ENCODE data around the gene AGPS.
"Not testable (repeated sequence)": the region's sequence is repeated elsewhere in the genome, so short reads cannot be mapped to it uniquely, and the experiment has no call there.

Gene AGPS

DNA sequence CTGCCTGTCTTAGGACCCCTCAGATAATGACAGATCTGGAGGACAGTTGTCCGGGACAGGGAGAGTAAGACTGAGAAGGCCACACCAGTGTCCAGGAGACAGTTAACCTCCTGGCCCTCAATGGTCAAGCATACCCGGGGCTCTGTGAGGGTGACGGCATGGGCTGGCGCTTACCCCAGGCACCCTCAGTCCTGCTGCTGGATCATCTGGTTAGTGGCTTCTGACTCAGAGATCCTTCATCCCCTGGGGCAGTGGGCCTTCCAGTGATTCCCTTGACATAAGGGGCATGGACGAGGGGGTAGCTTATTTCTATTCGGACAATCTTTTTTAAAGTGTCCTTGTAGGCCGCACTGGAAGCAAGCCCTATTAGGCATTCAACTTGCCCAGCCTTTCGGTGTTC, 18.1 kb downstream of the AGPS start:
- H3K4me1 Mint-ChIP-seq (ENCODE audit: low read depth) = peaks cover 39% of the 10 kb centered on the region
- H3K27me3 Mint-ChIP-seq; intact Hi-C loops (cut with micrococcal nuclease); H3K9me3 Mint-ChIP-seq; H3K27ac Mint-ChIP-seq; H3K4me3 Mint-ChIP-seq; H3K36me3 Mint-ChIP-seq (ENCODE audit: low read depth): not testable (repeated sequence)

DNA sequence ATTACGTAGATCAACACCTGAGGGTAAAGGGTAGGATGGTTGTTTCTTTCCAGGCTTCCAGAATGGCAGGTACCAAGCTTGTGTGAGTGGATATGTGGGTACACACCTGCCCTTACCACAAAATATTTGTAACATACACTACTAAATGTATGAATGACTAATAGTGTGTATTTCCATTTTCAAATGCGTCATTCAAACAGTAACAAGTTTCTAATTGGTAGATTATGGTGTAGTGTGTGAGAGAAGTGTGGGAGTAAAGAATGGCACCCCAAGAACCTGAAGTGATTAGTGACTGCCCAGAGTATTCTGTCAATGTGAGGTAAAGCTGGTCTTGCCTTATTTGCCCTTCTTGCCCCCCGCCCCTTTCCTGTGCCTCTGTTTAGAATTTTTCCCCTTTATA, 21.1 kb downstream of the AGPS start:
- H3K27me3 Mint-ChIP-seq = no peaks in the 10 kb centered on the region
- no peak overlapping the region for H3K27ac Mint-ChIP-seq
- H3K36me3 Mint-ChIP-seq (ENCODE audit: low read depth) = peaks cover 6% of the 10 kb centered on the region
- H3K4me1 Mint-ChIP-seq (ENCODE audit: low read depth) = peaks cover 16% of the 10 kb centered on the region
- H3K4me3 Mint-ChIP-seq = no peak overlapping the region
- no peaks in the 10 kb centered on the region for H3K9me3 Mint-ChIP-seq
- intact Hi-C loops (cut with micrococcal nuclease) = loop anchor here (2.0 kb wide), 1 partner anchor 249 kb away; no protein-coding TSS in a partner anchor

DNA sequence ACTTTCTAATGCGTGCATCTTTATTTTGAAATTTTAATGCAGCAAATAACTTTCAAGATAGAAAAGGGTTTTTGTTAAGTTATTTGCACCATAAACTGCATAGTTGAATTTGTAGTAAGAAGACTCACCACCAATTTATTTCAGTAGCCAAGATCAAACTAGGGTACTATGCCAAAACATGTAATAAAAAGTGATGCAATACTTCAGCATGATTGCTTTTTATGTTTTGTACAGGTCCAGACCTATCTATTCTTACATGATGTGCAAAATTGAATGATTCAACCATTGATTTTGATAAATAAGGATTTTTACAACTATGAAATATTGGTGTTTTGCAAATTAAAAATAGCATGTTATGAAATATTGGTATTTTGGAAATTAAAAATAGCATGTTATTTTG, 26.7 kb downstream of the AGPS start:
- H3K4me1 Mint-ChIP-seq (ENCODE audit: low read depth) = no peaks in the 10 kb centered on the region
- no peak overlapping the region for H3K27ac Mint-ChIP-seq
- peaks cover 15% of the 10 kb centered on the region for H3K36me3 Mint-ChIP-seq (ENCODE audit: low read depth)
- no peaks in the 10 kb centered on the region for H3K27me3 Mint-ChIP-seq
- intact Hi-C loops (cut with micrococcal nuclease) = no loop called here
- no peaks in the 10 kb centered on the region for H3K9me3 Mint-ChIP-seq
- H3K4me3 Mint-ChIP-seq = no peak overlapping the region

DNA sequence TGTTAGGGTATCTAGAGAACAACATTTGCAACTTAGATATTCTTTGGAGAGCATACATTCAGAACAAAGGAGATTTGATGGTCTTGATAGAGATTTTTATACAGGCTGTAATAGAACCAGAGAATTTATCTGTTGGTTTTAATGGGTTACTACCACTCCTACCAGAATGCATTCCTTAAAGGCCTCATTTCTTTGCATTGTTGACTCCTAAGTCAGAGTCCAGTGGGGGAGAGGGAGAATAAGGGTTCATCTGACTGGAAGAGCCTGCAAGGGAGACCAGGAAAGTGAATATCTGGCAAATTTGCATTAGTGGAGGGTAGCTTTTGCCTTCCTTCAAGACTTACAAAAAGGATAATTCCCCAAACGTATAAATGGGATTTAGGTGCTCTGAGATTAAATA, 29.7 kb downstream of the AGPS start:
- Mint-ChIP-seq H3K9me3 (peaks cover 10% of the 10 kb centered on the region), H3K4me1 (ENCODE audit: low read depth) (peaks cover 11% of the 10 kb centered on the region), H3K27me3 (no peaks in the 10 kb centered on the region), H3K27ac (no peak overlapping the region), H3K36me3 (ENCODE audit: low read depth) (peaks cover 37% of the 10 kb centered on the region), H3K4me3 (no peak overlapping the region)
- intact Hi-C loops (cut with micrococcal nuclease) = no loop called here

DNA sequence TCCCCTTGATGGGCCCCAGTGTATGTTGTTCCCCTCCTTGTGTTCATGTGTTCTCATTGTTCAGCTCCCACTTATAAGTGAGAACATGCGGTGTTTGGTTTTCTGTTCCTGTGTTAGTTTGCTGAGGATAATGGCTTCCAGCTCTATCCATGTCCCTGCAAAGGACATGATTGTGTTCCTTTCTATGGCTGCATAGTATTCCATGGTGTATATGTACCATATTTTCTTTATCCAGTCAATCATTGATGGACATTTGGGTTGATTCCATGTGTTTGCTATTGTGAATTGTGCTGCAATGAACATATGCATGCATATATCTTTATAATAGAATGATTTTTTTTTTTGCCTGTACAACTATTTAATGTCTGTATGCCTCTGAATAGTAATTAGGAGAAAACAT, 31.5 kb downstream of the AGPS start:
- intact Hi-C loops (cut with micrococcal nuclease); H3K27ac Mint-ChIP-seq; H3K4me3 Mint-ChIP-seq; H3K27me3 Mint-ChIP-seq: not testable (repeated sequence)
- H3K4me1 Mint-ChIP-seq (ENCODE audit: low read depth) = peaks cover 27% of the 10 kb centered on the region
- peaks cover 56% of the 10 kb centered on the region for H3K36me3 Mint-ChIP-seq (ENCODE audit: low read depth)
- peaks cover 29% of the 10 kb centered on the region for H3K9me3 Mint-ChIP-seq

DNA sequence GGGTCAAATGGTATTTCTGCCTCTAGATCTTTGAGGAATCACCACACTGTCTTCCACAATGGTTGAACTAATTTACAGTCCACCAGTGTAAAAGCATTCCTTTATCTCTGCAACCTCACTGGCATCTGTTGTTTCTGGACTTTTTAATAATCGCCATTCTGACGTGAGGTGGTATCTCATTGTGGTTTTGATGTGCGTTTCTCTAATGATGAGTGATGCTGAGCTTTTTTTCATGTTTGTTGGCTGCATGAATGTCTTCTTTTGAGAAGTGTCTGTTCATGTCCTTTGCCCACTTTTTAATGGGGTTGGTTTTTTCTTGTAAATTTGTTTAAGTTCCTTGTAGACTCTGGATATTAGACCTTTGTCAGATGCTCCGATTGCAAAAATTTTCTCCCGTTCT, 32.0 kb downstream of the AGPS start:
- H3K27me3 Mint-ChIP-seq; H3K4me3 Mint-ChIP-seq; H3K27ac Mint-ChIP-seq; intact Hi-C loops (cut with micrococcal nuclease): not testable (repeated sequence)
- Mint-ChIP-seq H3K36me3 (ENCODE audit: low read depth) (peaks cover 61% of the 10 kb centered on the region), H3K4me1 (ENCODE audit: low read depth) (peaks cover 31% of the 10 kb centered on the region), H3K9me3 (peaks cover 34% of the 10 kb centered on the region)

DNA sequence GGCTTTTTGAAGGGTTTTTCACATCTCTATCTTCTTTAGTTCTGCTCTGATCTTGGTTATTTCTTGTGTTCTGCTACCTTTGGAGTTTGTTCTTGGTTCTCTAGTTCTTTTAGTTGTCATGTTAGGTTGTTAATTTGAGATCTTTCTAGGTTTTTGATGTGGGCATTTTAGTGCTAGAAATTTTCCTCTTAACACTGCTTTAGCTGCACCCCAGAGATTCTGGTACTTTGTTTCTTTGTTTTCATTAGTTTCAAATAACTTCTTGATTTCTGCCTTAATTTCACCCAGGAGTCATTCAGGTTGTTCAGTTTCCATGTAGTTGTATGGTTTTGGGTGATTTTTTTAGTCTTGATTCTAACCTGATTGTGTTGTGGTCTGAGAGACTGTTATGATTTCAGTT, 34.7 kb downstream of the AGPS start:
- peaks cover 54% of the 10 kb centered on the region for H3K9me3 Mint-ChIP-seq
- no peak overlapping the region for H3K4me3 Mint-ChIP-seq
- intact Hi-C loops (cut with micrococcal nuclease) = no loop called here
- H3K27me3 Mint-ChIP-seq = no peaks in the 10 kb centered on the region
- H3K4me1 Mint-ChIP-seq (ENCODE audit: low read depth) = peaks cover 31% of the 10 kb centered on the region
- peaks cover 81% of the 10 kb centered on the region for H3K36me3 Mint-ChIP-seq (ENCODE audit: low read depth)
- H3K27ac Mint-ChIP-seq = no peak overlapping the region

DNA sequence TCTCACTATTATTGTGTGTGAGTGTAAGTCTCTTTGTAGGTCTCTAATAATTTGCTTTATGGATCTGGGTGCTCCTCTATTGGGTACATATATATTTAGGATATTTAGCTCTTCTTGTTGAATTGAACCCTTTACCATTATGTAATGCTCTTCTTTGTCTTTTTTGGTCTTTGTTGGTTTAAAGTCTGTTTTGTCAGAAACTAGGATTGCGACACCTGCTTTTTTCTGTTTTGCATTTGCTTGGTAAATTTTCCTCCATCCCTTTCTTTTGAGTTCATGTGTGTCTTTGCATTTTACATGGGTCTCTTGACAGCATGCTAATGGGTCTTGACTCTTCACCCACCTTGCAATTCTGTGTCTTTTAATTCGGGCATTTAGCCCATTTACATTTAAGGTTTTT, 35.4 kb downstream of the AGPS start:
- intact Hi-C loops (cut with micrococcal nuclease); H3K4me3 Mint-ChIP-seq; H3K27ac Mint-ChIP-seq; H3K27me3 Mint-ChIP-seq: not testable (repeated sequence)
- Mint-ChIP-seq H3K9me3 (peaks cover 60% of the 10 kb centered on the region), H3K4me1 (ENCODE audit: low read depth) (peaks cover 31% of the 10 kb centered on the region), H3K36me3 (ENCODE audit: low read depth) (peaks cover 86% of the 10 kb centered on the region)

DNA sequence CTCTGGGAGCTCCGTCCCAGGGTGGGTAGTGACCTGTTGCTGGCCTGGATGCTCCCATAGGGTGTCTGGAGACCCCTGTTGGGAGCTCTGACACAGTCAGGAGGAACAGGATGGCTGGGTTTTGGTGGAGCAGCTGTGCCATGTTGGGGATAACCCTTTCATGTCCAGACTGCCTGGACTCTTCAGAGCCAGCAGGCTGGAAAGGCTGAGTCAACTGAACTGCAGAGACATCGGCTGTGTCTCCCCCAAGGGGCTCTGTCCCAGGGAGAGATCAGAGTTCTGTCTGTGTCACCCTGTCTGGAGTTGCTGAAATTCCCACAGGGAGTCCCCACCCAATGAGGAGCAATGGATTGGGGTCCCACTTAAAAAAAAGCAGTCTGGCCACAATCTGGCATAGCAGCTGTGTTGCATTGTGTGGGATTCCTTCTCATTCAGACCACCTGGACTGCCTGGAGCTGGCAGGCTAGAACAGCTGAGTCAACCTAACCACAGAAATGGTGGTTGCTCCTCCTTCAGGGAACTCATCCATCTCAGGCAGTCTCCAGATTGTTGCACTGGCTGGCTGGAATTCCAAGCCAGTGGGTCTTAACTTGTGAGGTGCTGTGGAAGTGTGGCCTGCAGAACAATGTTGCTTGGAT, 37.2 kb downstream of the AGPS start:
- Mint-ChIP-seq H3K9me3 (peaks cover 69% of the 10 kb centered on the region), H3K36me3 (ENCODE audit: low read depth) (peaks cover 85% of the 10 kb centered on the region), H3K27me3 (no peaks in the 10 kb centered on the region), H3K4me3 (no peak overlapping the region), H3K27ac (no peak overlapping the region), H3K4me1 (ENCODE audit: low read depth) (peaks cover 31% of the 10 kb centered on the region)
- intact Hi-C loops (cut with micrococcal nuclease) = no loop called here

DNA sequence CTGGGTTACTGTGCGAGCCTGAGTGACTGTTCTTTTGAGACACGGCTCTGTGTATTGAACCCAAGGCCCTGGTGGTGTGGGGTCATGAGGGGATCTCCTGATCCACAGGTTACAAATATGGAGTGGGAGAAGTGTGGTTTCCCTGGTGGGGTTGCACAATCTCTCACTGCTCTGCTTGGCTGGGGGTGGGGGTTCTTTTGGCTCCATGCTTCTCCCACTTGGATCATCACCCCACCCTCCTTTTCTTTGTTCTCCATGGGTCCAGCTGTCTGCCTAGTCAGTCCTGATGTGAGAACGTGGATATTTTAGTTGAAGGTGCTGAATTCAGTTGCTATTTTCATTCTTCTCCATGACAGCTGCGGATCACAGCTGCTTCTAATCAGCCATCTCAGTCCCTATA, 37.8 kb downstream of the AGPS start:
- Mint-ChIP-seq H3K36me3 (ENCODE audit: low read depth) (peaks cover 84% of the 10 kb centered on the region), H3K4me3 (no peak overlapping the region), H3K27ac (no peak overlapping the region)

DNA sequence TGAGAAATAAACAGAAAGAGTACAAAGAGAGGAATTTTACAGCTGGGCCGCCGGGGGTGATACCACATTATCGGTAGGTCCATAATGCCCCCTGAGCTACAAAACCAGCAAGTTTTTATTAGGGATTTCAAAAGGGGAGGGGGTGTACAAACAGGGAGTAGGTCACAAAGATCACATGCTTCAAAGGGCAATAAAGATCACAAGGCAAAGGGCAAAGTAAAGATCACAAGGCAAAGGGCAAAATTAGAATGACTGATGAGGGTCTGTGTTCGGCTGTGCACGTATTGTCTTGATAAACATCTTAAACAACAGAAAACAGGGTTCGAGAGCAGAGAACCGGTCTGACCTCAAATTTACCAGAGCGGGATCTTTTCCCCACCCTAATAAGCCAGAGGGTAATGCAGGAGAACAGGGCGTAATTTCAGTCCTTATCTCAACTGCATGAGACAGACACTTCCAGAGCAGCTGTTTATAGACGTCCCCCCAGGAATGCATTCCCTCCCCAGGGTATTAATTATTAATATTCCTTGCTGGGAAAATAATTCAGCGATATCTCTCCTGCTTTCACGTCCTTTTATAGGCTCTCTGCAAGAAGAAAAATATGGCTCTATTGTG, 38.6 kb downstream of the AGPS start:
- intact Hi-C loops (cut with micrococcal nuclease); H3K27ac Mint-ChIP-seq; H3K4me3 Mint-ChIP-seq; H3K27me3 Mint-ChIP-seq: not testable (repeated sequence)
- H3K36me3 Mint-ChIP-seq (ENCODE audit: low read depth) = peaks cover 85% of the 10 kb centered on the region
- peaks cover 69% of the 10 kb centered on the region for H3K9me3 Mint-ChIP-seq
- H3K4me1 Mint-ChIP-seq (ENCODE audit: low read depth) = peaks cover 24% of the 10 kb centered on the region

More for the DNA sequence above, 37.8 kb downstream of the AGPS start:
- intact Hi-C loops (cut with micrococcal nuclease) = no loop called here
- Mint-ChIP-seq H3K27me3 (no peaks in the 10 kb centered on the region), H3K9me3 (peaks cover 69% of the 10 kb centered on the region), H3K4me1 (ENCODE audit: low read depth) (peaks cover 31% of the 10 kb centered on the region)

DNA sequence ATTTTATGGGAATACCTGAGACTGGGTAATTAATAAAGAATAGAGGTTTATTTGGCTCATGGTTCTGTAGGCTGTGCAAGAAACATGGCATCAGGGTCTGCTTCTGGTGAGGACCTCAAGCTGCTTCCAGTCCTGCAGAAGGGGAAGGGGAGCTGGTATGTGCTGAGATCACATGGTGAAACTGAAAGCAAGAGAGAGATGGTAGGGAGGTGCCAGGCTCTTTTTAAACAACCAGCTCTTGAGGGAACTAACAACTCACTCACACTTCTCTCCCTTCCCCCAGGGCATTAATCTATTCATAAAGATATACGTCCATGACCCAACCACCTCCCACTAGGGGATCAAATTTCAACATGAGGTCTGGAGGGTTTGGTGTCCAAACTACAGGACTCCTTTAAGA, 40.1 kb downstream of the AGPS start:
- intact Hi-C loops (cut with micrococcal nuclease) = no loop called here
- Mint-ChIP-seq H3K4me3 (no peak overlapping the region), H3K27me3 (no peaks in the 10 kb centered on the region), H3K36me3 (ENCODE audit: low read depth) (peaks cover 74% of the 10 kb centered on the region), H3K9me3 (peaks cover 54% of the 10 kb centered on the region), H3K4me1 (ENCODE audit: low read depth) (peaks cover 16% of the 10 kb centered on the region), H3K27ac (no peak overlapping the region)

DNA sequence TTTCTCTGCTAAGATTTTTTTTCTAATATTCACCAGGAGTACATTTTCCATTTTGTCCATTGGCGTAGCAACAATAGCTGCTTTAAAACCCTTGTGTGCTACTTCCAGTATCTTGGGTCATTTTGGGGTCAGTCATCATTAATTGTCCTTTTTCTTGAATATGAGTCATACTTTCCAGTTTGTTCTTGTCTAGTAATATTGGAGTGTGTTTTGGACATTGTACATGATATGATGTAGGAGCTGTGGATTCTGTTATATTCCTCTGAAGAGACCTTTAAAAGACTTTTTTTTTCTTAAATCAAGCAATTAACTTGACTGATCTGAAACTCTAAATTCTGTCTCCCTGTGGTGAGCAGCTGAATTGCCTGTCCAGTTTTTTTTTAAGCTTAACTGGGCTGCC, 40.8 kb downstream of the AGPS start:
- Mint-ChIP-seq H3K36me3 (ENCODE audit: low read depth) (peaks cover 72% of the 10 kb centered on the region), H3K4me1 (ENCODE audit: low read depth) (peaks cover 10% of the 10 kb centered on the region), H3K27me3 (no peaks in the 10 kb centered on the region), H3K9me3 (peaks cover 47% of the 10 kb centered on the region), H3K4me3 (no peak overlapping the region), H3K27ac (no peak overlapping the region)
- intact Hi-C loops (cut with micrococcal nuclease) = no loop called here

DNA sequence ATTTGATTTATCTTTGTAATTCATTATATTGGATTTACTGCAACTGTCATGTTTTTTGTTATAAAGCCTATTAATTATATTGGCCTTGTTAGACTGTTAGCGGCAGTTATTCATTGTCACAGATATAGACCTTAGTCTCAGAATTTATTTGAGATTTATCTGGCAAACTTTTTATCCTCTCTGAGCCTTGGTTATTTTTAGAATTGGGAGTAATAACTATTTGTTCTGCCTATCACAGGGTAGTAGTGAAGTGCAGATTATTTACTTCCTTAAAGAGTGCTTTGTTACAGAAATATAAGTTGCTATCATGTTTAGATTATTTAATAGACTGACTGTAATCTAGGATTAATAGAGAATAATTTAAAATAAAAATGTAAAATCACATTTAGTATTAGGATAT, 41.9 kb downstream of the AGPS start:
- H3K36me3 Mint-ChIP-seq (ENCODE audit: low read depth) = peaks cover 71% of the 10 kb centered on the region
- H3K27ac Mint-ChIP-seq = no peak overlapping the region
- H3K4me3 Mint-ChIP-seq = no peak overlapping the region
- no peaks in the 10 kb centered on the region for H3K27me3 Mint-ChIP-seq
- H3K9me3 Mint-ChIP-seq = peaks cover 36% of the 10 kb centered on the region
- peaks cover 7% of the 10 kb centered on the region for H3K4me1 Mint-ChIP-seq (ENCODE audit: low read depth)
- intact Hi-C loops (cut with micrococcal nuclease) = no loop called here

DNA sequence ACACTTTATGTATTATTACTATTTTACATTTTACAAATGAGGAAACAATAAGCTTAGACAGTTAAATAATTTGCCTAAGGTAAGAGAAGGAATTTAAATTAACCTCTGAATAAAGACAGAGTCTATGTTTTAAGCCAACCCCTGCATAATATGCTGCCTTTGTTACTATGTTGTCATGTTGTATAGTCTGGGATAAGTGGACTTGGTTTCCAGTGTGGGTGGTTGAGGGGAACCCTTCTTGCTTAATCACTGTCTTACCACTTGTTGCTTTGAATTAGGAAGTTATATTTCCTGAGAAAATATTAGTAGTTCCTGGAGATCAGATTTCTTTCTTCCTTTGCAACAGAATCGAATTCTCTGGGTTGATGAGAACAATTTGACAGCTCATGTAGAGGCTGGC, 52.6 kb downstream of the AGPS start:
- no peak overlapping the region for H3K27ac Mint-ChIP-seq
- intact Hi-C loops (cut with micrococcal nuclease) = no loop called here
- no peaks in the 10 kb centered on the region for H3K9me3 Mint-ChIP-seq
- H3K4me1 Mint-ChIP-seq (ENCODE audit: low read depth) = peaks cover 24% of the 10 kb centered on the region
- no peak overlapping the region for H3K4me3 Mint-ChIP-seq
- H3K36me3 Mint-ChIP-seq (ENCODE audit: low read depth) = peaks cover 55% of the 10 kb centered on the region
- H3K27me3 Mint-ChIP-seq = no peaks in the 10 kb centered on the region
